ENCODE measurements around the gene SETD9.

GRCh38 chr5:56958595-56958994, 49.2 kb downstream of the SETD9 start:
- TF ChIP-seq POLR2AphosphoS5 (IDR thresholded peaks at IDR 0.05) = no peak
- no peak for TF ChIP-seq CTCF (IDR thresholded peaks at IDR 0.05)
- no peak for TF ChIP-seq POLR2A (IDR thresholded peaks at IDR 0.05)
